NB4 (cell line): ENCODE measurements around the gene NEFH.

Experiments
- DNase-seq: peaks from one replicate; pipeline ENCODE4 v3.0.0; 2010; ENCODE audit warnings: low read depth
- H3K4me3 ChIP-seq: one replicate; pipeline ENCODE4 v1.5.1; 2011; ENCODE audit warnings: mild to moderate bottlenecking, low read depth, low read length, moderate library complexity
- CTCF ChIP-seq: IDR thresholded peaks from one replicate; pipeline ENCODE4 v1.5.1; 2012; ENCODE audit warnings: low read depth, low read length
- MYC ChIP-seq: IDR thresholded peaks from 2 replicates; pipeline ENCODE4 v1.6.1; 2011; ENCODE audit warnings: low read depth, low read length
- POLR2A ChIP-seq: IDR thresholded peaks from 2 replicates; pipeline ENCODE4 v1.6.1; 2011; ENCODE audit warnings: mild to moderate bottlenecking; ENCODE audit not compliant: insufficient read length; ENCODE audit errors: extremely low read depth
- TF ChIP-seq, protein P1 (sequence below): IDR thresholded peaks from 2 replicates; pipeline ENCODE4 v1.6.1; 2011; ENCODE audit warnings: low read depth, low read length

NEFH gene

GRCh38 chr22:29520851-29521250 is 40.8 kb downstream of the NEFH start:
- H3K4me3 ChIP-seq, result no peak overlapping the region
- TF ChIP-seq, protein P1, sequence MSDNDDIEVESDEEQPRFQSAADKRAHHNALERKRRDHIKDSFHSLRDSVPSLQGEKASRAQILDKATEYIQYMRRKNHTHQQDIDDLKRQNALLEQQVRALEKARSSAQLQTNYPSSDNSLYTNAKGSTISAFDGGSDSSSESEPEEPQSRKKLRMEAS, result no peak
- TF ChIP-seq POLR2A (no peak), MYC (no peak), CTCF (no peak)

GRCh38 chr22:29521526-29521925 is 41.5 kb downstream of the NEFH start:
- DNase-seq, result no peak
- TF ChIP-seq, protein P1, result no peak
- no peak for TF ChIP-seq CTCF
- TF ChIP-seq MYC, result no peak
- TF ChIP-seq POLR2A, result no peak
- H3K4me3 ChIP-seq, result no peak overlapping the region

More at GRCh38 chr22:29520851-29521250, 40.8 kb downstream of the NEFH start:
- DNase-seq, result no peak

- no peak overlapping the region for H3K4me3 ChIP-seq
- no peak for TF ChIP-seq MYC
- TF ChIP-seq, protein P1, result no peak
- TF ChIP-seq CTCF, result no peak
- no peak for TF ChIP-seq POLR2A
- DNase-seq, result no peak
Observed at GRCh38 chr22:29523761-29524160, 43.7 kb downstream of the NEFH start.

DNA sequence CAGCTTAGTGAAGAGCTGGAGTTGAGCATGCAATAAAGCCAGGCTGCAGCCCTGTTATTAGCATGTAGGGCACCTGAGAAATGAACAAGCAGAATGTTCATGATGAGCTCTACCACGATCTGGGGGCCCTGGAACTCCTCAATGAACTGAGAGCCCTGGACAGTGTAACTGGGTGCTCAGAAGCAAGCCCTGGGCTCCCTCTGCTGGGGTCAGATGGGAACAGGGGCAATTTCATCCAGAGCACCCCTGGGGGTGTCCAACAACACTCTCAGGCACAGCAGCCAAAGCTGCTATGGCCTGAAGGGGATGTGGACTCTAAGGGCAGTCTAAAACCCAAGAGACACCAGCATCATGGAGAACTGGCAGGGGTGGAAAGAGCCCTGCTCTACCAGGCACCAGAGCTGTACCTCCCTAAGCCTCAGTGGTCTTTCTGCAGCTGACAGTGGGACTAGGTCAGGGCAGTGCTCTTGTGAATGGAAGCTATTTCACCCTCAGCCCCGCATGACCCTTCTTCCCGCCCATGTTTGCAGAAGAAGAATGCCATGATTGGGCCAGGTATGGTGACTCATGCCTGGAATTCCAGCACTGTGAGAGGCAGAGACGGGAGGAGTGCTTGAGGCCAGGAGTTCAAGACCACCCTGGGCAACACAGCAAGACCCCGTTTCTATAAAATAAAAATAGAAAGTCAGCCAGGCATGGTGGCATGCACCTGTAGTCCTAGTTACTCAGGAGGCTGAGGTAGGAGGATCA is 44.6 kb downstream of the NEFH start:
- H3K4me3 ChIP-seq, result no peak overlapping the region
- TF ChIP-seq POLR2A (no peak), CTCF (peak; percentile 62), MYC (no peak)
- TF ChIP-seq, protein P1, result no peak
- peak; percentile 55 for DNase-seq

DNA sequence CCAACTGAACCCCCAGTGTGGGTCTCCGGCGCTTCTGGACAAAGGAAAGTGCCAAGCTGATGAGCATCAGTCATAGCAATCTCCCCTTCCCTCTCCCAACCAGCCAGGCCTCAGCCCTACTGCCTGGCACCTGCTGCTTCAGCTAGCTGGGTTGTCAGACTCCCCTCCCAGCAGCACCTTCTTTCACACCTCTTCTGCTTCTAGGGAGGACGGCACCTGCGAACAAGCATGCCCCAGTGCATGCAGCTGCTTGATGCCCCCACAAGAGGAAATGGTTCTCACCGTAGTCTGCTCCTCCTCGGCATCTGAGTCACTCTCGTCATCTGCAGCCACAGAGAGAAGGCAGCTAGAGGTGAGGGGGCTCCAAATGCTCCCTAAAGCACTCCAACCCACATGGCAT is 48.1 kb downstream of the NEFH start:
- DNase-seq, result no peak
- H3K4me3 ChIP-seq, result no peak overlapping the region
- TF ChIP-seq POLR2A, result no peak
- TF ChIP-seq CTCF, result no peak
- no peak for TF ChIP-seq MYC
- TF ChIP-seq, protein P1, result no peak
